ENCODE measurements around the gene NAGS. TPM values are rescaled to one million over a fixed set of nuclear protein-coding genes. Genes with fewer than 3 reads are reported as not detected.

NAGS gene
- total RNA-seq, 1 donor from 2014 or later, result 1.0 TPM

GRCh38 chr17:44049294-44050060 is 45.1 kb downstream of the NAGS start:
- intact Hi-C loops (cut with micrococcal nuclease), result no loop called here
- H3K9me3 Mint-ChIP-seq, result peaks cover 2% of the 10 kb centered on the region
- H3K27ac Mint-ChIP-seq, result no peak overlapping the region
- ChIA-PET CTCF (no interaction called here), POLR2A (no interaction called here)
- DNase-seq (no peak), ATAC-seq (ENCODE audit: low read depth) (no peak)
- peaks cover 3% of the 10 kb centered on the region for H3K4me1 Mint-ChIP-seq
- TF ChIP-seq, protein P1, sequence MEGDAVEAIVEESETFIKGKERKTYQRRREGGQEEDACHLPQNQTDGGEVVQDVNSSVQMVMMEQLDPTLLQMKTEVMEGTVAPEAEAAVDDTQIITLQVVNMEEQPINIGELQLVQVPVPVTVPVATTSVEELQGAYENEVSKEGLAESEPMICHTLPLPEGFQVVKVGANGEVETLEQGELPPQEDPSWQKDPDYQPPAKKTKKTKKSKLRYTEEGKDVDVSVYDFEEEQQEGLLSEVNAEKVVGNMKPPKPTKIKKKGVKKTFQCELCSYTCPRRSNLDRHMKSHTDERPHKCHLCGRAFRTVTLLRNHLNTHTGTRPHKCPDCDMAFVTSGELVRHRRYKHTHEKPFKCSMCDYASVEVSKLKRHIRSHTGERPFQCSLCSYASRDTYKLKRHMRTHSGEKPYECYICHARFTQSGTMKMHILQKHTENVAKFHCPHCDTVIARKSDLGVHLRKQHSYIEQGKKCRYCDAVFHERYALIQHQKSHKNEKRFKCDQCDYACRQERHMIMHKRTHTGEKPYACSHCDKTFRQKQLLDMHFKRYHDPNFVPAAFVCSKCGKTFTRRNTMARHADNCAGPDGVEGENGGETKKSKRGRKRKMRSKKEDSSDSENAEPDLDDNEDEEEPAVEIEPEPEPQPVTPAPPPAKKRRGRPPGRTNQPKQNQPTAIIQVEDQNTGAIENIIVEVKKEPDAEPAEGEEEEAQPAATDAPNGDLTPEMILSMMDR (IDR thresholded peaks at IDR 0.05), result no peak
- no peak overlapping the region for H3K4me3 Mint-ChIP-seq
- H3K27me3 Mint-ChIP-seq, result no peaks in the 10 kb centered on the region
- H3K36me3 Mint-ChIP-seq (ENCODE audit: low read depth), result peaks cover 62% of the 10 kb centered on the region

GRCh38 chr17:44053125-44053872 is 48.9 kb downstream of the NAGS start:
- intact Hi-C loops (cut with micrococcal nuclease), result no loop called here
- ChIA-PET POLR2A (no interaction called here), CTCF (no interaction called here)
- peaks cover 3% of the 10 kb centered on the region for H3K4me1 Mint-ChIP-seq
- H3K4me3 Mint-ChIP-seq, result no peak overlapping the region
- ATAC-seq (ENCODE audit: low read depth) (no peak), DNase-seq (no peak)
- peaks cover 63% of the 10 kb centered on the region for H3K36me3 Mint-ChIP-seq (ENCODE audit: low read depth)
- TF ChIP-seq, protein P1 (IDR thresholded peaks at IDR 0.05), result no peak
- no peaks in the 10 kb centered on the region for H3K9me3 Mint-ChIP-seq
- no peak overlapping the region for H3K27ac Mint-ChIP-seq
- no peaks in the 10 kb centered on the region for H3K27me3 Mint-ChIP-seq

Other genes starting within 250 kb of the NAGS start
- gene SOST, start 245.8 kb upstream of the NAGS start, total RNA-seq, result not detected in 2 replicates
- gene DUSP3, start 225.6 kb upstream of the NAGS start, total RNA-seq, result 16.4 and 16.6 TPM in 2 replicates
- gene CFAP97D1, start 224.2 kb upstream of the NAGS start, total RNA-seq, result not detected in 2 replicates
- gene MPP3, start 171.5 kb upstream of the NAGS start, total RNA-seq, result not detected in 2 replicates
- gene CD300LG, start 157.4 kb upstream of the NAGS start, total RNA-seq, result not detected in 2 replicates
- not detected in 2 replicates for gene MPP2, start 97.1 kb upstream of the NAGS start, total RNA-seq
- gene PPY, start 62.1 kb upstream of the NAGS start, total RNA-seq, result not detected in 2 replicates
- gene PYY, start 50.7 kb upstream of the NAGS start, total RNA-seq, result not detected in 2 replicates
- 23.0 and 24.6 TPM in 2 replicates for gene TMEM101, start 10.3 kb downstream of the NAGS start, total RNA-seq
- gene LSM12, start 62.0 kb downstream of the NAGS start, total RNA-seq, result 57.3 and 68.7 TPM in 2 replicates
- gene G6PC3, start 66.1 kb downstream of the NAGS start, total RNA-seq, result 30.9 and 35.2 TPM in 2 replicates
- gene HDAC5, start 119.0 kb downstream of the NAGS start, total RNA-seq, result 28.4 and 35.1 TPM in 2 replicates
- gene HROB, start 137.3 kb downstream of the NAGS start, total RNA-seq, result 2.2 and 5.0 TPM in 2 replicates
- gene ASB16, start 166.1 kb downstream of the NAGS start, total RNA-seq, result not detected in 2 replicates
- 32.3 and 36.0 TPM in 2 replicates for gene TMUB2, start 182.3 kb downstream of the NAGS start, total RNA-seq
- gene ATXN7L3, start 195.3 kb downstream of the NAGS start, total RNA-seq, result 92.0 and 103 TPM in 2 replicates
- gene UBTF, start 215.1 kb downstream of the NAGS start, total RNA-seq, result 139 and 146 TPM in 2 replicates